ENCODE data around the gene TRAPPC12.

- TF ChIP-seq POLR2A (IDR thresholded peaks at IDR 0.05) (no peak), POLR2AphosphoS5 (IDR thresholded peaks at IDR 0.05) (no peak)
Measured at GRCh38 chr2:3426615-3427014, 47.1 kb downstream of the TRAPPC12 start.
